ENCODE data around the gene XKR3. TPM values are rescaled to one million over a fixed set of nuclear protein-coding genes. Genes with fewer than 3 reads are reported as not detected.

XKR3 gene
- total and polyA plus RNA-seq, 2 experiments from 2014 or later: not detected

- Mint-ChIP-seq H3K36me3 (ENCODE audit: low read depth) (no peaks in the 10 kb centered on the region), H3K27me3 (ENCODE audit: insufficient read depth, low read depth, poor library complexity) (peaks cover 3% of the 10 kb centered on the region), H3K4me1 (peaks cover 8% of the 10 kb centered on the region; the same call in 2 of the 3 replicates), H3K9me3 (peaks cover 72% of the 10 kb centered on the region), H3K27ac (no peak overlapping the region), H3K4me3 (no peak overlapping the region)
- Histone ChIP-seq H3K9me2 (ENCODE audit: insufficient read depth) (no peaks in the 10 kb centered on the region), H3K4me2 (no peak overlapping the region), H4K20me1 (replicated peaks; ENCODE audit: insufficient read depth) (no peaks in the 10 kb centered on the region), H2AFZ (peak overlapping the region; percentile 0; the same call in 1 of the 2 replicates), H3K4me1 (ENCODE audit: insufficient read depth) (peaks cover 13% of the 10 kb centered on the region), H3K36me3 (ENCODE audit: insufficient read depth) (no peaks in the 10 kb centered on the region), H3K27ac (ENCODE audit: low read depth) (no peak overlapping the region), H3K79me2 (replicated peaks; ENCODE audit: insufficient read depth) (no peaks in the 10 kb centered on the region), H3F3A (replicated peaks; ENCODE audit: low read depth) (no peaks in the 10 kb centered on the region), H3K27me3 (ENCODE audit: insufficient read depth) (no peaks in the 10 kb centered on the region), H3K4me3 (no peak overlapping the region)
- no peak for TF ChIP-seq CREB1 (CRISPR knock-in tag; IDR thresholded peaks at IDR 0.05; ENCODE audit: low read depth)
- TF ChIP-seq CTCF (conservative IDR thresholded peaks at IDR 0.05; ENCODE audit: low read depth in 2 of 2): no peak
- no peak for TF ChIP-seq ETS1 (IDR thresholded peaks at IDR 0.05)
- TF ChIP-seq NANOG (IDR thresholded peaks at IDR 0.05; ENCODE audit: borderline replicate concordance): no peak
- ATAC-seq (no peak), DNase-seq (ENCODE audit: low spot score) (no peak)
Observed at GRCh38 chr22:16828876-16829275, 3.7 kb upstream of the XKR3 start.

- Mint-ChIP-seq H3K4me3 (no peak overlapping the region), H3K27ac (no peak overlapping the region), H3K36me3 (ENCODE audit: low read depth) (no peaks in the 10 kb centered on the region), H3K27me3 (ENCODE audit: insufficient read depth, low read depth, poor library complexity) (peaks cover 3% of the 10 kb centered on the region), H3K4me1 (peaks cover 8% of the 10 kb centered on the region; the same call in 2 of the 3 replicates), H3K9me3 (peaks cover 72% of the 10 kb centered on the region)
- no peak for DNase-seq (ENCODE audit: low spot score)
- no peaks in the 10 kb centered on the region for H3K27me3 ChIP-seq (ENCODE audit: insufficient read depth)
- no peak overlapping the region for H3K4me2 ChIP-seq
- ATAC-seq: no peak
- H4K20me1 ChIP-seq (replicated peaks; ENCODE audit: insufficient read depth): no peaks in the 10 kb centered on the region
- H3K27ac ChIP-seq (ENCODE audit: low read depth): no peak overlapping the region
- no peaks in the 10 kb centered on the region for H3K79me2 ChIP-seq (replicated peaks; ENCODE audit: insufficient read depth)
- peaks cover 13% of the 10 kb centered on the region for H3K4me1 ChIP-seq (ENCODE audit: insufficient read depth)
- H3K9me2 ChIP-seq (ENCODE audit: insufficient read depth): no peaks in the 10 kb centered on the region
- no peak overlapping the region; the same call in 1 of the 2 replicates for H2AFZ ChIP-seq
- no peak overlapping the region for H3K4me3 ChIP-seq
- no peaks in the 10 kb centered on the region for H3F3A ChIP-seq (replicated peaks; ENCODE audit: low read depth)
- no peaks in the 10 kb centered on the region for H3K36me3 ChIP-seq (ENCODE audit: insufficient read depth)
- TF ChIP-seq REST (IDR thresholded peaks at IDR 0.05; ENCODE audit: unreplicated experiment) (no peak), JUNB (IDR thresholded peaks at IDR 0.05; ENCODE audit: unreplicated experiment) (no peak), STAT1 (IDR thresholded peaks at IDR 0.05; ENCODE audit: unreplicated experiment) (no peak), ETS1 (IDR thresholded peaks at IDR 0.05) (no peak), ZNF331 (CRISPR knock-in tag; IDR thresholded peaks at IDR 0.05; ENCODE audit: low read depth) (no peak)
Observed at GRCh38 chr22:16827506-16827905, 2.3 kb upstream of the XKR3 start.

All from GM23338 (cell line).